ENCODE data around the gene L3MBTL1.
"Not testable (repeated sequence)": the region's sequence is repeated elsewhere in the genome, so short reads cannot be mapped to it uniquely, and the experiment has no call there.

Gene L3MBTL1

DNA sequence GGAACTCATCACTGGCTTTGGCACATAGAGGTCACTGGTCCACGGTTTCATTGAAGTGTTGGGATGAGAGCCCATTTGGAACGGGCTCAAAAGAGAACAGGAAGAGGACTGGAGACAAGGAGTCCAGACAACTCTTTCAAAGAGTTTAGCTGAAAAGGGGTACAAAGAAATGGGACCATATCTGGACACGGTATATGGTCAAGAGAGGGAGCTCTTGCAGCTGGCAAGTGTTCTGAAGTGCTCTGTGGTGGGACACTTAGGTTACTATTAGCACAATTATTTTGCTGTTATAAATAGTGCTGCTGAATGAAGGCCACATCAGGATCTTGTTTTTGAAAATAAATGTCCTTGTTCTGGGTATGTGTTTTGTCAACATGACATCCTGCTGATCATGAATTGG lies 55.9 kb downstream of the L3MBTL1 start:
- no peak for DNase-seq

DNA sequence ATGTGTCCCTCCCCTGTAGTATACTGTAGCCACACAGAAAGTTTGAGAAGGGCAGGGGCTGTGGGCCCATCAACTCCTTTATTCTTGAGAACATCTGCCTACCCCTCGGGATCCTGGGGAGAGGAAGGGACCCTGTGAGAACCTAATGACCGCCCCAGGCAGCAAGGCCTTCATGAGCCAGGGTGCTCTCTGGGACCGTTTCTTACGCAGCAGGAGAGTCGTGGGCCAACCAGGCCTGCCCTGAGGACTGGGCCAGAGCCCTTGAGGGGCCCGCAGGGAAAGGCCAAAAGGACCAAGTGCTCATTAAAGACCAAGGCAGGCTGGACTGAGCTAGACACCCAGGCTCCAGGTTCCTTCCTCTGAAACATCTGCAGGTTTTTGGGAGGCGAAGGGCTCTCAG lies 56.5 kb downstream of the L3MBTL1 start:
- DNase-seq = no peak

DNA sequence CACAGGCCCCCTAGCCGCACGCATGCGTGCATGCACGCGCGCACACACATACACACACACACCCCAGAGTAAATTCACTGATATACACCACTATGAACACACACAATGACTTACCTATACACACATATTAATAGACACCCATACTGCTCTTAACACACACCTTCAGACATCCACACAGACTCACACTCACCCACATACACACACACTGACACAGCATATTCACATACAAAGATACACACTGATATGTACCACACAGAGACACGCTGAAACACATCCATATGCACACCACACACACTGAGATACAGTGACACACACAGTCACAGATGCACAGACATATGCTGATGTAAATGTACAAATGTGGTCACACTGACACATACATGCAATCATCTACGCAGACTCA lies 57.0 kb downstream of the L3MBTL1 start:
- DNase-seq = no peak

DNA sequence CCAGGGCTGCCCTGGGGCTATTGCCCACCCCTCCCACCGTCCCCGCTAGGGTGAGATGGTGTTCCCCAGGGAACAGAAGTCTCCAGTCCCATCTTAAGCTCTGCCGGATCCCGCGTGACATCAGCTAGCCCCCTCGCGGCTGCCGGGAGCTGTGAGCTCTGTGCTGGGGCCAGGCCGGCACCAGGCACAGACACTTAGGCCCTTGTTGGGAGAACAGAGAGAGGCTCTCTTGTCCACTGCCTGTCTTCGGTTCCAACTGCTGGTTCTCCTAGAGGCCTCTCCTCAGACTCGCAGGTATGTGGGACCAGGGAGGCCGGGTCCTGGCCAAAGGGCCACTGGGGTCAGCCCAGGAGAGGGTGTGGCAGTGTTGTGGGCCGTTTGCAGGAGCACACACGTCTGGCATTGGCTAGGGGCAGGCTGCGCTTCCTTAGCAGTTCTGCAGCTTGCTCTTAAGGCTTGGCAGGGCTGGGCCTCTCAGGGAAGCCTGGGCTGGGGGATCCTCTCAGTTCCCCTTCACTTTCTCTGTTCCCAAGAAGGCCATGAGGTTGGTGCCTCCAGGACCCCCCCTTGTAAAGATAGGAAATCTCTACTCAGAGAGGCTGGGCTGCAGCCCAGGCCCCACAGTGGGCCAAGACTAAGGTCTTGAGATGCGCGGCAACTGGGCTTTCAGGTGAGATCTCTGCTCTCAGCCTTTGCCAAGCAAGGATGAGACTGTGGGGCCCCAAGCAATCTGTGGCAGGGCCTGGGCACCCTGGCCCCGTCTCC lies 57.7 kb downstream of the L3MBTL1 start:
- no peak for DNase-seq

DNA sequence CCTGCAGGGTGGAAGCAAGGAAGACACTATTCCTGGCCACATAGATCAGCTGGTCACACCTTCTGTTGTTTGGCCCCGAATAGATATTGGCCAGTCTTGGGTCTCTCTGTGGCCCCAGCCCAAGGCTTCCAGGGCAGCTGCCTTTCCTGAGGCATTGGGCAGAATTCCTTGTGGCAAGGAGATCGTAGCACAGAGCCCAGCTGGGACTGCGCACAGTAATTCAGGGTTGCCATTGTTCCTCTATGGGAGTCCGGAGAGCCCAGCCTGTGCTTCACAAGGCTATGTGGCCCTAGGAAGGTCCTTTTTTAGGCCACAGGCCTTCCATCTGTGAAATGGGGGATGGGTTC lies 58.2 kb downstream of the L3MBTL1 start:
- DNase-seq = no peak

DNA sequence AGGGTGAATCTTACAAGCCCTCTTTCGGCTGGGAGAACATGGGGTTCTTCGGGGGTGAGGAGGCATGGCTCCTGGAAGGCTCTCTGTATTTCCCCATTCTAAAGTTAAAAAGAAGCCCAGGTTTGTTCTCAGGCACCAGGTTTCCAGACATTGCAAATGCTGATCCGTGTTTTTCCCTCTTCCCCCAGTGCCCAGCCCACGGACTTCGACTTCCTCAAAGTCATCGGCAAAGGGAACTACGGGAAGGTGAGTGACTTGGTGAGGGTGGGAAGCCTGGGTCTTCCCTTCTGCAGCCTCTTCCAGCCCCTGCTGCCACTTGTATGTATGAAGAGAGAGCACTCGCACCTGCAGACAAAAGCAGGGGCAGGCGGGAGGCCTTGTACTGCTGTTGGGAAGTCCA lies 60.0 kb downstream of the L3MBTL1 start:
- DNase-seq = no peak

DNA sequence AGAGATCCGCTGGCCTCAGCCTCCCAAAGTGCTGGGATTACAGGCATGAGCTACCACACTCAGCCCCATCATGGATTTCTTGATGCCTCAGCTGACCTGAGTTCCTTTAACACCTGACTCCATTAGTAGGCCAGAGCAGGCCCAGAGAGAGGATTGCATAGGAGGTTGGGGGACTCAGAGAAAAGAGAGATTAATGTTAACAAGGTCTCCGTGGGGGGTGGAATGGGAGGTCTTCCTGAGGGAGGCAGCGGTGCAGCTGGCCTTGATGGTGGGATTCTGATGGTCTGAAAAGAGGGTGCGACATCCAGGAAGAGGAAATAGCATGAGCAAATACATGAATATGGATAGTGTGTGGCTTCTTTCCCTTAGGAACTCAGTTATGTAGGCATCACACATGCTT lies 61.2 kb downstream of the L3MBTL1 start:
- no peak for DNase-seq

DNA sequence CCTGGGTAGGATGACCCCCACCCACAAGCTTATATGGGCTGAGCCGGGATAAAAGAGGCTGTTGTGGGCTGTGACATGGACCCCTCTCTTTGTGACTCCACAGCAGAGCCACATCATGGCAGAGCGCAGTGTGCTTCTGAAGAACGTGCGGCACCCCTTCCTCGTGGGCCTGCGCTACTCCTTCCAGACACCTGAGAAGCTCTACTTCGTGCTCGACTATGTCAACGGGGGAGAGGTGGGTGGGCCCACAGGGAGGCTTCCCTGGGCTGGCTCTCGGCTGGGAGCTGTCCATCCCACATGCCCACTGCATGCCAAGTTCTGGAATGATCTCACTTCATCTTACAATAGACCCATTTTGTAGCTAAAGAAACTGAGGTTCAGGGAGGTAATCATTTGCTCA lies 61.8 kb downstream of the L3MBTL1 start:
- DNase-seq = no peak

DNA sequence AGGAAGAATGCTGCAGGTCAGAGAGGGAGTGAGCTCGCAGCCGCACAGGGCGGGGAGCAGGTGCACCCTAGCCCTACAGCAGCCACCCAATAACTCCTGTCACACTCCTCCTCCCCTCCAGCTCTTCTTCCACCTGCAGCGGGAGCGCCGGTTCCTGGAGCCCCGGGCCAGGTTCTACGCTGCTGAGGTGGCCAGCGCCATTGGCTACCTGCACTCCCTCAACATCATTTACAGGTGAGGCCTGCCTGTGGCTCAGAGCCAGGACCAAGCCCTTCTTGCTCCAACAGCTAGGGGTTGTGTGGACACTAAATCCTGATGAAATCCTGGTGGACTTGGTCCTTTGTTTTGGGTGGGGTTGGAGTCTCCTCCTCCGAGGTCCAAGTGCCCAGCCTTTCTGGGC lies 63.0 kb downstream of the L3MBTL1 start:
- no peak for DNase-seq

DNA sequence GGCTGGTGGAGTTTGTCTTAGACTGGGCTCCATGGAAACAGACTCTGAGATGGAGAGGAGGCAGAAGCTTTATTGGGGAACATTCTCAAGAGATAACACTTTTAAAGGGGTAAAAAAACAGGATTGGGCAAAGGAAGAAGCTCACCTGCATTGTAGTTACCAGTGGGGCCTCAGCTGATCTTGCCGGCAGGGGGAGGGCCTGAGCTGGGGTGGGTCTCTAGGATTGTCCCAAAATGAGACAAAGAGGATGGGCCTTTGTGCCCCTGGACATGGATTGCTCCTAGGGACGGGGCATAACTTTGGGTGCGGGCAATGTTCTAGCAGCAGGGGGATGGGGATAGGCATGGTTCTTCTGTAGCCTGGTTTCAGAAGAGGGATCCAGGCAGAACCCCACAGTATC lies 63.8 kb downstream of the L3MBTL1 start:
- DNase-seq = no peak

DNA sequence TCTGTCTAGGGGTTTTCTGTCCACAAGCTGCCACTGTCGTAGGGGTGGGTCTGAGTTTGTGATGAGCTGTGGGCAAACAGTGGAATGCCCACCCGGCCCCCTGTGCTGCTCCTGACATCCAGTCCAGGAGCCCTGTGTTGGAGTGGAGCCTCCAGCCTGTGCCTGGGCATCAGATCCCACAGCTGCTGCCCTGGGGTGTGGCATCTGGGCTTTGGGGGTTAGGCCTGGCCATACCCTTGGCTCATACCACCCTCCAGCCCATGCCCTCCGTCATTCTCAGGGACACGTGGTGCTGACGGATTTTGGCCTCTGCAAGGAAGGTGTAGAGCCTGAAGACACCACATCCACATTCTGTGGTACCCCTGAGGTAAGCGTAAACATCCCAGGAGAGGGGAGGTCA lies 64.3 kb downstream of the L3MBTL1 start:
- no peak for DNase-seq

DNA sequence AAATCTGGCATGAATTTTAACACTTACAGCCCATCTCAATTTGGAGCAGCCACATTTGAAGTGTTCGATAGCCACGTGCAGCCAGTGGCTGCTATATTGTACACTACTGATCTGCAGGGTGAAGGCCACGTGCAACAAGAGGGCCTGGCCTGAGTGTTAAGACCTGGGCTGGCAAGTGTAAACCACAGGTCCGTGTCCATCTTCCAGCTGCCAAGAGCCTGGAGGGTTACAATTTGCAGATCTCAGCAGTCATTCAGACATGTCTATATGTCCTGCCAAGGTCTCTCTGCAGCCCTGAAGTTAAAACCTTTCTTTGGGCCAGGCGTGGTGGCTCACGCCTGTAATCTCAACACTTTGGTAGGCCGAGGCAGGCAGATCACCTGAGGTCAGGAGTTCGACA lies 65.4 kb downstream of the L3MBTL1 start:
- no peak for DNase-seq

DNA sequence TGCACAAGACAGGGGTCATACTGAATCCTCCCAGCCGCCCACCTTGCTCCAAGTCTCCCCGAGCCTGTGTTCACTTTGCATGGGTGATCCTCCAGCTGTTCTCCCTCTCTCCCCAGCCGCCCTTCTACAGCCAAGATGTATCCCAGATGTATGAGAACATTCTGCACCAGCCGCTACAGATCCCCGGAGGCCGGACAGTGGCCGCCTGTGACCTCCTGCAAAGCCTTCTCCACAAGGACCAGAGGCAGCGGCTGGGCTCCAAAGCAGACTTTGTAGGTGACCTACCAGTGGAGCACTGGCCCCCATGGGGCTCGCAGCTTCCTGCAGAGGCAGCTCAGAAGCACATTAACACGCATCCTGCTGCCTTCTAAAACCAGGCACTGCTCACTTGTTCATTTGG lies 68.6 kb downstream of the L3MBTL1 start:
- DNase-seq = no peak

DNA sequence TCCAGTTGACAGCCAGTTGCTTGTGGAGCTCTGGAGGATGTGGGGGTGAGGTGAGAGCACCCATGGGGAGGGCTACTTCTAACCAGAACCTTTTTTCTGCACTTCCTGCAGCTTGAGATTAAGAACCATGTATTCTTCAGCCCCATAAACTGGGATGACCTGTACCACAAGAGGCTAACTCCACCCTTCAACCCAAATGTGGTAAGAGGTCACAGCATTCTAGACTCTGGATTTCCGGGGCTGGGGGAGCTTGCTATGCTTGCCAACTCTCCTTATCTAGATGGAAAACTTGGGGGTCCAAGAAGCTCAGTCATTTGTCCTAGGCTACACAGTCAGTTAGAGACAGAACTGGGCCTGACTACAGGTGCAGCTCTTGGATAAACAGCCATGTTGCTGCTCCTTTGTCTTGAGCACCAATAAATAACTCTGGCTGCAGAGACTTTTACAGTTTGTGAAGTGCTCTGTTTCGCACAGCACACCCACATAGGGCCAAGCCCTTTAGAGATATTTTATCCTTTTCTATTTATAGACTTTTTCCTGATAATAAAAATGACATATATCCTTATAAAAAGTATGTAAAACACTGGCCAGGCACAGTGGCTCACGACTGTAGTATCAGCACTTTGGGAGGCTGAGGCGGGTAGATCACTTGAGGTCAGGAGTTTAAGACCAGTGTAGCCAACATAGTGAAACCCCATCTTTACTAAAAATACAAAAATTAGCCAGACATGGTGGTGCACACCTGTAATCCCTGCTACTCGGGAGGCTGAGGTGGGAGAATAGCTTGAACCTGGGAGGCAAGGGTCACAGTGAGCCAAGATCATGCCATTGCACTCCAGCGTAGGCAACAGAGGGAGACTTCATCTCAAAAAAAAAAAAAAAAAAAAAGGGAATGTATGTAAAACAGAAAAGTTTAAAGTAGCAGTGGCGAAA lies 72.6 kb downstream of the L3MBTL1 start:
- DNase-seq = no peak

DNA sequence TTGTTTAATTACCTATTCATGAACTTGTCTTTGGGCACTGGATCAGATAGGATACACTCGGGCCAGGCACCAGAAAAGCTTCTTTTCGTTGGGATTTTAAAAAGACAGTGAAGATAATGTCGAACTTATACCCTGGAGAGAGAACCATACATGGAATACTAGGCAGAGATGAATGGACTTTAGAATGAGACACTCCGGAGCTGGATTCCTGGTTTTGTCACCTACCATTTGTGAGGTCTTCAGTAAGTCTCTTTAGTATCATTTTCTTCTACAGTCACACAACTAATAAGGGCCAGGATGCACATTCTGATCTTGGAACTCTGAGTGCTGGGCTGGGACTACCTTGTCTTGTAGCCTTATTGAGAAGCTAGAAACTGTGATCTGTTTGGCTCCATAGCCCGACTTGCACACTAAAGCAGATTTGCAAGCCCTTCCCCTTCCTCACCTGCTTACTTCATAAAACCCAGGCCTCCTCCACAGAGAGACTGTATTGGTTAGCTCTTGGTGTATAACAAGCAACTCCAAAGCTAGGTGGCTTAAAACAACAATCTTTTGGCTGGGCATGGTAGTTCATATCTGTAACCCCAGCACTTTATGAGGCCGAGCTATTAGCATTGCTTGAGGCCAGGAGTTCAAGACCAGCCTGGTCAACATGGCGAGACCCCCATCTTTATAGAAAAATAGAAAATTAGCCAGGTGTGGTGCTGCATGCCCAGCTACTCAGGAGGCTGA lies 75.8 kb downstream of the L3MBTL1 start:
- no peak for DNase-seq

DNA sequence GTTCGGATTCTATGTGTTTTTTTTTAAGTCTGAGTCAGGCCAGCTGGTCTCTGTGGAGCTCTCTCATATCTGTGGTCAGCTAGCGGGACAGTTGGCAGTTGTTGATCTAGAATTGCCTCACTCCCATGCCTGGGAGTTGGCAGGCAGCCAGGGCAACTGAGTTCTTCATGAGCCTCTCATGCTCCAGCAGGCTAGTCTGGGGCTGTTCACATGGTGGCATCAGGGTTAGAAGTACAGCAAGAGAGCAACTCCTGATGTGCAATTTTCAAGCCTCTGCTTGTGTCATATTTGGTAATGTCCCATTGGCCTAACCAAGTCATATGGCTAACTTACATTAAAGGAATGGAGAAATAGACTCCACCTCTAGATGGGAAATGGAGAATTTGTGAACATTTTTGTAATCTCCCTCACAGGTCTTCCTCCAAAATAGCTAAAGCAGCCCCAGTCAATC lies 76.5 kb downstream of the L3MBTL1 start:
- DNase-seq = no peak

DNA sequence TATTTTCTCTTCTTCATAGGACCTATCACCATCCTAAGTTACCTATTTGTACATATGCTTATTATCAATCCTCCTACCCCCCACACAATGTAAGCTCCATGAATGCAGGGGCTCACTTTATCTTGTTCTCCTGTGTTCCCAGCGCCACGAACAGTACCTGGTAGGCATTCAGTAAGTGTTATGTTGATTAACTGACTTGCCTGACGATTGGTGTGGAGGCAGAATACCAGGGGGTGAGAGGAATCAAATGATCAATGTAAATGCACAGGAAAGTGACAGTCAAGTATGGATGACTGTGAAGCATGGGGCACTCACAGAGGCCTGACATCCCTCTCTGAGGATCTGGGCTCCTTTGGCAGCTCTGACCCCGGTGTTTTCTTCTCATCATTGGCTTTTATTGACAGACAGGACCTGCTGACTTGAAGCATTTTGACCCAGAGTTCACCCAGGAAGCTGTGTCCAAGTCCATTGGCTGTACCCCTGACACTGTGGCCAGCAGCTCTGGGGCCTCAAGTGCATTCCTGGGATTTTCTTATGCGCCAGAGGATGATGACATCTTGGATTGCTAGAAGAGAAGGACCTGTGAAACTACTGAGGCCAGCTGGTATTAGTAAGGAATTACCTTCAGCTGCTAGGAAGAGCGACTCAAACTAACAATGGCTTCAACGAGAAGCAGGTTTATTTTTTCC lies 77.1 kb downstream of the L3MBTL1 start:
- no peak for DNase-seq

DNA sequence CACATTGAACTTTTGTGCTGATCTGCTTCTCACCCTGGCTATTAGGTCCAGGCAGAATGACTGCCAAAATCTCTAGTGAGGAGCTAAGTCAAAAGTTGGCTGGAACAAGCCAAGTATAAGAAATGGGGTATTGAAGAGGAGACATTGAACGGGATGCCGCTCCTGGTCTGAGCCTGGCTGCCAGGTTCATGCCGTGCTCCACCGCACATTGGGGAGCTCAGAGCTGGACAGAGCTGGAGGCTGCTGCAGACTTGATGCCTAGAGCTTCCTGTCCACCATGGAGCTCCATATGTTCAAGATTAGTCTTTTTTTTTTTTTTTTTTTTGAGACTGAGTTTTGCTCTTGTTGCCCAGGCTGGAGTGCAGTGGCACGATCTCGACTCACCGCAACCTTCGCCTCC lies 79.1 kb downstream of the L3MBTL1 start:
- no peak for DNase-seq

DNA sequence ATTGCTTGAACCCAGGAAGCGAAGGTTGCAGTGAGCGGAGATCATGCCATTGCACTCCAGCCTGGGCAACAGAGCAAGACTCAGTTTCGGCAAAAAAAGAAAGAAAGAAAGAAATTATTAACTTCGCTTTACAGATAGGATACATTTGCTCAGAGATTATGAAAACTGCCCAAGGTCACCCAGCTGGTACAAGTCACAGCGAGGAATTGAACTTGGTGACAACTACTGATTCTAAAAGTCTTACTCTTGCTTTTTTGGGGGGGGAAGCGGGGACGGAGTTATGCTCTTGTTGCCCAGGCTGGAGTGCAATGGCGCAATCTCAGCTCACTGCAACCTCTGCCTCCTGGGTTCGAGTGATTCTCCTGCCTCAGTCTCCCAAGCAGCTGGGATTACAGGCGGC lies 81.0 kb downstream of the L3MBTL1 start:
- DNase-seq = not testable (repeated sequence)

DNA sequence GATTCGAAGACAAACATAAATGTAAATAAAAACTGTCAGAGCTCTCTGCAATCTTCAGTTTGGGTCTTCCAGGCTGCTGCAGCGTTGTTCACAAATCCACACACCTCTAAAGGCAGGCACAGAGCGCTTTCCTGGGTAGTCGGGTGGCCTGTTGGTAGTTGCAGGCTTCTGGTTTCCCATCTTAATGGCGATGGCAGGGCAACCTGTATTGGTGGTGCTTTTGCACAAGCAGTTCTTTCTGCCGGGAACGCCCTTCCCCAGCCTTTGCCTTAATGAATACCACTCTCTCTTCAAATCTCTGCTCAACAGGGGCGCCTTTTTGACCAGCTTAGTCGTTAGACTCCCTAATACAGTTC lies 82.5 kb downstream of the L3MBTL1 start:
- DNase-seq = peak; percentile 57

DNA sequence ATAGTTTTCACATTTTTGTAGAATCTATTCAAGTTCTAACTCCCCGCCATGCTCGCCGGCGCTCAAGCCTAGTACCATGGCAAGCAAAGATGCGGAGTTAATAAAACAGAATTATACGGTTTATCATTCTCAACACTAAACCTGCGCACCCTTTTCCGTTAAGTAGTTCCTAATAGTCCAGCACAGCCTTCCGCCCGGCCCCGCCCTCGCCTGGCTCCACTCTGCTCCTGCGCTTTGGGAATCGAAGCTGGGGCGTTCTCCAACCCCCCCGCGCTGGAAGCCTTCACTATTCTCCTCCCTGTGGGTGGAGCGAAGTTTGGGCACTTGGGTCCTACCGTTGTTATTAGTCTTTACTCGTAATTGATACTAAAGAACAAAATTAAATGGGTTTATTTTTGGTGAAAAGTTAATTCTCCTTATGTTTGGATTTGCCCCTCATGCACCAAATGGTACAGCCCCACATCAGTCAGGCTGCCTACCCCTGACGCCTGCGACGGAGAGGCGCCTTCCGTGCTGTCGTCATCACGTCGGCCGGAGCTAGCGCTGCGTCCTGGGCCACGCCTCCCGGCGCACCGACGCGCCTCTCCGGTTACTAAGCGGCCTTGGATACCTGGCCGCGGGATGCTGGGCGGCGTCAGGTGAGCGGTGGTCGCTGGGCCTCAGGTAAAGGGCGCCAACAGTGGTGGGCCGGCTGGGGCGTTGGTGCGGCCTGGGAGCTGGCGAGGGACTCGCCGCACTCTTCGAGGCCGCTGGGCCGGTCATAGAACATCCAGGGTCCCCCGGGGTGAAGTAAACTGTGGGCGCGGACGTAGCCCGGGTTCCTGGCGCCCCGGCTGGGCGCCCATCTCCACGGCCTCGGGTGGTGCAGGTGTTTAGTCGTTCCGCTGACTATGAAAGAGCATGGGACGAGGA lies 83.2 kb downstream of the L3MBTL1 start, which contains the start of gene IFT52:
IFT52 (plus strand) TSS at position 546 of the 912 bp plus-strand sequence. CDS start 3,762 bp downstream, outside the sequence.
- peak; percentile 91 for DNase-seq

Measured in activated CD8-positive, alpha-beta memory T cell treated with anti-CD3 and anti-CD28 coated beads, Interleukin-2, amount 50 U/mL, for 48 hours (primary cell).